Lower leg skin (tissue), 3 donors: ENCODE data around the gene DUSP19.

Source experiments
- POLR2A ChIP-seq, 2 donors: fragments of 450-650 bp; IDR thresholded peaks; one replicate each; pipeline ENCODE4 v1.6.1; 2016 to 2017; ENCODE audit warnings: antibody characterized with exemption in 2 of 2, mild to moderate bottlenecking in 1 of 2, moderate library complexity in 1 of 2
- TF ChIP-seq, protein P1 (sequence below), 3 donors: fragments of 450-650 bp; IDR thresholded peaks; one replicate each; pipeline ENCODE4 v1.5.1; 2016; ENCODE audit warnings: antibody characterized with exemption in 3 of 3, mild to moderate bottlenecking in 3 of 3, moderate library complexity in 2 of 3

- TF ChIP-seq, protein P1, sequence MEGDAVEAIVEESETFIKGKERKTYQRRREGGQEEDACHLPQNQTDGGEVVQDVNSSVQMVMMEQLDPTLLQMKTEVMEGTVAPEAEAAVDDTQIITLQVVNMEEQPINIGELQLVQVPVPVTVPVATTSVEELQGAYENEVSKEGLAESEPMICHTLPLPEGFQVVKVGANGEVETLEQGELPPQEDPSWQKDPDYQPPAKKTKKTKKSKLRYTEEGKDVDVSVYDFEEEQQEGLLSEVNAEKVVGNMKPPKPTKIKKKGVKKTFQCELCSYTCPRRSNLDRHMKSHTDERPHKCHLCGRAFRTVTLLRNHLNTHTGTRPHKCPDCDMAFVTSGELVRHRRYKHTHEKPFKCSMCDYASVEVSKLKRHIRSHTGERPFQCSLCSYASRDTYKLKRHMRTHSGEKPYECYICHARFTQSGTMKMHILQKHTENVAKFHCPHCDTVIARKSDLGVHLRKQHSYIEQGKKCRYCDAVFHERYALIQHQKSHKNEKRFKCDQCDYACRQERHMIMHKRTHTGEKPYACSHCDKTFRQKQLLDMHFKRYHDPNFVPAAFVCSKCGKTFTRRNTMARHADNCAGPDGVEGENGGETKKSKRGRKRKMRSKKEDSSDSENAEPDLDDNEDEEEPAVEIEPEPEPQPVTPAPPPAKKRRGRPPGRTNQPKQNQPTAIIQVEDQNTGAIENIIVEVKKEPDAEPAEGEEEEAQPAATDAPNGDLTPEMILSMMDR (IDR thresholded peaks at IDR 0.05), result no peak
- TF ChIP-seq POLR2A (IDR thresholded peaks at IDR 0.05), result no peak
Measured at GRCh38 chr2:183060571-183061231, 17.8 kb upstream of the DUSP19 start.
